NCI-H1105 treated with DMSO at 0.1 percent for 48 hours (cell line): ENCODE measurements around the gene PRPF40B.
"Not testable (repeated sequence)": the region's sequence is repeated elsewhere in the genome, so short reads cannot be mapped to it uniquely, and the experiment has no call there.

Experiments
- DNase-seq: peaks from one replicate; lab custom pipeline; 2025; lab: John Stamatoyannopoulos, UW

Gene PRPF40B

DNA sequence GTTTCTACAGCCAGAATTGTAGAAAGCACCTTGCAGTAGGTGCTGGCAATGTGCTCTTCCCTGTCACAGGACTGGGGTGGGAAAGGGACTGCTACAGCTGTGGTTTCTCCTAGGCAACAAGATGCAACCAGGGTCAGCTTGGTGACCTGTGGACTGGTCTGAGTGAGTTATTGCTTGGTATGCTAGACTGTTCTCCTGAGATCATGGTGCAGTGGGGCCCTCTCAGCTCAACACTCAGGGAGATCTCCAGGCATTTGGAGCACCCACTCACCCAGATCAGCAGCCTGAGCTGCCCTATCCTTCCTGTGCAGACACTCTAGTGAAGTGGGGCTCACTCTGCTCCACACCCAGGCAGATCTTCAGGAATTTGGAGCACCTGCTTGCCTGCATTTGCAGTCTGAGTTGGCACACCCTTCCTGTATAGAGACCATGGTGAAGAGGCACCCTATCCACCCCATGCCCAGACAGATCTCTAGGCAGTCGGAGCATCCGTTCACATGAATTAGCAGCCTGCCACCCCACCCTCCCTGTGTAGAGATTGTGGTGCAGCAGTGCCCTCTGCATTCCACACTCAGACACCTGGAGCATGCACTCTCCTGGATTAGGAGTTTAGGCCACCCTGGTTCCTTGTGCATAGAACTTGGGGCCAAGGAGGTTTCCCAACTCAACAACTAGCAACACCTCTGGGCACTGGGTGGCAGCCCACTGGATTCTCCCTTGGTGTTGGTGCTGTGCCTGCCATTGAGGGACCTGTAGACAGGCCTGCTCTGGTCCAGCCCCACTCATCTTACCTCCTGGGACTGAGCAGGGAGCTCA, 14.1 kb upstream of the PRPF40B start:
- DNase-seq = no peak

DNA sequence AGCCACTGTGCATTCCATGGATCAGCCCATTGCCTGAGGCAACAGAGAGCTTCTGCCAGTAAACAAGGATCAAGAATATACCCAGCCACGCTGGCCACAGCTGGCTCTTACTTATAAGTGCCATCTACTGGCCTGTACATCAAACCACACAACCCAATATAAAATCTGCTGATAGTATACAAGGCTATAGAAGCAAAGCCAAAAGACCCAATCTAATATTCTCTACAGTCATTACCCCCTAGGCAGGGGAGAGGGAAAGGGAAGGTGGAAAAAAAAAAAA, 13.5 kb upstream of the PRPF40B start:
- DNase-seq = no peak

DNA sequence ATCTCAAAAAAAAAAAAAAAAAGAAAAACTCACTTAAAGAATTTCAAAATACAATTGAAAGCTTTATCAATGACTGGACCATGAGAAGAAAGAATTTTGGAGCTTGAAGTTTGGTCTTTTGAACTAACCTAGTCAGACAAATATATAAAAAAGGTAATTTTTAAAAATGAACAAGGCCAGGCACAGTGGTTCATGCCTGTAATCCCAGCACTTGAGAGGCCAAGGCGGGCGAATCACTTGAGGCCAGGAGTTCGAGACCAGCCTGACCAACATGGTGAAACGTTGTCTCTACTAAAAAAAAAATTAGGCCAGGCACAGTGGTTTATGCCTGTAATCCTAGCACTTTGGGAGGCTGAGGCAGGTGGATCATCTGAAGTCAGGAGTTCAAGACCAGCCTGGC, 12.6 kb upstream of the PRPF40B start:
- DNase-seq = not testable (repeated sequence)

DNA sequence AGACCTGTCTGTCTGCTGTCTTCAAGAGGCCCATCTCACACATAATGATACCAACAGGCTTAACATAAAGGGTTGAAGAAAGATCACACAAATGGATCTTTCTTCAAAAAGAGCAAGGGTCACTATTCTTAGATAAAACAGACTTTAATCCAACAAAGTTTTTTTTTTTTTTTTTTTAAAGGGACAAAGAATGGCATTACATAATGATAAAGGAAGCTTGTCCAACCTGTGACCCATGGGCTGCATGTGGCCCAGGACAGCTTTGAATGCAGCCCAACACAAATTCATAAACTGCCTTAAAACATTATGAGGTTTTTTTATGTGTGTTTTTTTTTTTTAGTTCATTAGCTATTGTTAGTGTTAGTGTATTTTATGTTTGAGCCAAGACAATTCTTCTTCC, 11.2 kb upstream of the PRPF40B start:
- DNase-seq = no peak

DNA sequence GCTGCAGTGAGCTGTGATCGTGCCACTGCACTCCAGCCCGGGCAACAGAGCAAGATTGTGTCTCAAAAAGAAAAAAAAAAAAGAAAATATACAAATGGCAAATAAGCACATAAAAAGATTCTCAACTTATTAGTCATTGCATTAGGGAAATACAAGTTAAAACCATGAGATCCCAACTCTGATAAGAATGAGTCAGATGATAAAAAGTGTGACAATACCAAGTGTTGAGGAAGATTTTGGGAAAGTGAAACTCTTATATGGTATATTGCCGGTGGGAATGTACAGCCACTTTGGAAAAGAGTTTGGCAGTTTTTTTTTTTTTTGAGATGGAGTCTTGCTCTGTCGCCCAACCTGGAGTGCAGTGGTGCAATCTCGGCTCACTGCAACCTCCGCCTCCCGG, 7.6 kb upstream of the PRPF40B start:
- no peak for DNase-seq

DNA sequence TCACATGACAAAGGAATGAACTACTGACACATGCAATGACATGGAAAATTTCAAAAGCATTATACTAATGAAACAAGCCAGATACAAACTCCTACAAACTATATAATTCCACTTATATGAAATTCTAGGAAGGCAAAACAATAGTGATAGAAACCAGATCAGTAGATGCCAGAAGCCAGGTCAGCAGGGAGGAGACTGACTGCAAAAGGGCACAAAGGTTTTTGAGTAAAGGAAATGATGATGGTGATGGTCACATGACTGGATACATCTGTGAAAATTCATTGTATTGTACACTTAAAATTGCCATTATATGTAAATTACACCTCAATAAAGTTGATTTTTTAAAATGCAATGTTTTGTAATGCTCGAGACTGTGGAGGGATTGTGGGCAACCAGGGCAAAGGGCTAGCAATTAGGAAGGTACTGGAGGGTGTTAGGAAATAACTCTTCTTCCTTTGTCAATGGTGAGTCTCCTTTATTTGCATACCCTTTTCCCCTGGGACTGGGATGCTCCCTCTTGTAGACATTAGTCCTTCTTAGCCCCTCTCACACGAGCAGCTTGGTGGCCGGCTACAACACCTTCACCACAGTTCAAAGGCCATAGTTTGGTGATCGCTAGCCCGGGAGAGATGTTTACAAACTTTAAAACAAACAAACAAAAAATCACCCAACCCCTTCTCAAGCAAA, 6.7 kb upstream of the PRPF40B start:
- DNase-seq = no peak

DNA sequence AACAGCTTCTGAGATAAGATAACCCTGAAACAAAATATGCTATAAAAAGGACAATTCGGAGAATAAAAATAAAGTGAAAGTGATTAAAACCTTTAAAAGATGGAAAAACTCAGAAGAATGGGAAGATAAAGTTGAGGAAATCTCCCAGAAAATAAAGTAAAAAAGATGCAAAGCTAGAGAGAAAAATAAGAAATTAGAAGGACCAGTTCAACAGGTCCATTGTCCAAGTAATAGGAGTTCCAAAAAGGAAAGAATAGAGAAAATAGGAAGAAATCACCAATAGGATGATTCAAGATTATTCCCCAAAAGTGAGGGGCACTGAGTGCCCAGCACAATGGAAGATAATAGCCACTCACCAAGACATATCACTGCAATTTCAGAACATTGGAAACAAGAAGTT, 4.8 kb upstream of the PRPF40B start:
- DNase-seq = no peak

DNA sequence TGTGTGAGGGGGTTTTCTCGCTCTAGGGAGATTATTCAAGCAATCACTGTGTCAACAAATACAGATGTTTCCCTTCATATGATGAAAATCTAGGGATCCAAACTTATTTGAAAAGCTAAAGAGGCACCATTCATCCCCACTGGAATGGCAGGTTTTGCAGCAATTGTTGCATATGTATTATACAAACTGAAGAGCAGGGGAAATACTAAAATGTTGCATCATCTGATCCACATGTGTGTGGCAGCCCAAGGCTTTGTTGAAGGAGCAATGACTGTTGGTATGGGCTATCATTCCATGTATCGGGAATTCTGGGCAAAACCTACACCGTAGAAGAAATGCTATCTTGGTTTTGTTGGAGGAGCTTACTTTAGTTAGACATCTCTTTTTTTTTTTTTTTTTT, 4.1 kb upstream of the PRPF40B start:
- no peak for DNase-seq

DNA sequence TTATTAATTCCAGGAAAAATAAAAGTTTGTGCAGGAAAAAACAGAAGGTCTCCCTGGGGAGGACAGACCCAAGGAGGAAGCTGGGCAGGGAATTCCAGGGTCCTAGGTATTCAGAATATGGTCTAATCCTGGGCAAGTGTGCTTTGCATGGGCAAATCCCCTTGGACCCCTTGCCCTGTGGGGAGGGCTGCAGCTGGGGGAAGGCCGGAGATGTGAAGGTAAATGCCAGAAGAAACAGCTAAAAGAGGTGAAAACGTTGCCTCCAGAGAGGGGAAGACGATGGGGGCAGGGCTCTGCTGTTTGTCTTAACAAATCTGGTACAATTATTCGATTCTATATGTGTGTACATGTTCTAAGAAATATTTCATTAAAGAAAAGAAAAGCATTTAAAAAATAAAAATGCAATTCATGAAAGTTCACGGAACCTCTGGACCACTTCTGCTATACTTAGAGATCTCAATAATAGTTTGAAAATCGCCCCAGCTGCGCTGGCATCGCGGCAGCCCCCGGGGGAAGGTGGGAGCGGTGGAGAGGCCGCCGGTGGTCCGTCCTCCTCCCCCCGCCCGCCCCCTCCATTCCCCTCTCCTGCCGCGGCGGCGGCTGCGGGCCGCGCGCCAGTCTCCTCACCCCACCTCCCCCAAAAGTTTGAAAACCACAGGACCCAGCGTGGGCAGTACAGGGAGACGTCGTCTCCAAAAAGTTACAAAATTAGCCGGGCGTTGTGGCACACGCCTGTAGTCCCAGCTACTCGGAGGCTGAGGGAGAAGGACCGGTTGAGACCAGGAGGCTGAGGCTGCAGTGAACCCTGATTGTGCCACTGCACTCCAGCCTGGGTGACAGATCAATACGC, 1.5 kb upstream of the PRPF40B start:
- no peak for DNase-seq

DNA sequence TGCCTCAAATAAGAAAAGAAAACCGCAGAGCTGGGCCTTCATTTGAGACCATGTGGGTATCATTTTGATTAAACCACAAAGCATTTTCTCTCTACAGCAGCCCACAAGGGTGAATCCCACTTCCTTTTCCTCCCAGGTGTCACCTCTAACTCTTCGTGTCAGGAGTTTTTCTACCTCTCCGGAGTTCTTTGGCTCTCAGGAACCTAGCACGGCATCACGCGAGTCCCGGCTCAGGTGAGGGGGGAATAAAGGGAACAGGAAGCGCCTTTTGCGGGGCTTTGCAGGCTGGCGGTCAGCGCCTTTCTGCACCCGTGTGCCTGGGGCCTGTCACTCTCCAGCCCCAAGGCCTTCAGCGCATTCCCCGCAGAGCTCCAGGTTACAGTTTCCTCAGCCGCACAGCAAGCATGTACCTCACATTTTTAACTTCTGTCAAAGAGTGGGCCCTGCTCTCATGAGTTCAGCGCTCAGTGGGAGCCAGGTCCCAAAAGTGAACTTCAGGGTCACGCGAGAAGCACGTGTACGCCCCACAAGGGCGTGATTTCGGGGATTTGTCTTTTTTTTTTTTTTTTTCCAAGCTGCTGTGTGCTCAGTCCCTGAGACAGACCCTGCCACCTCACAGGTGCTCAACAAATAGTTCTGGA, 740 bp upstream of the PRPF40B start:
- DNase-seq = no peak

DNA sequence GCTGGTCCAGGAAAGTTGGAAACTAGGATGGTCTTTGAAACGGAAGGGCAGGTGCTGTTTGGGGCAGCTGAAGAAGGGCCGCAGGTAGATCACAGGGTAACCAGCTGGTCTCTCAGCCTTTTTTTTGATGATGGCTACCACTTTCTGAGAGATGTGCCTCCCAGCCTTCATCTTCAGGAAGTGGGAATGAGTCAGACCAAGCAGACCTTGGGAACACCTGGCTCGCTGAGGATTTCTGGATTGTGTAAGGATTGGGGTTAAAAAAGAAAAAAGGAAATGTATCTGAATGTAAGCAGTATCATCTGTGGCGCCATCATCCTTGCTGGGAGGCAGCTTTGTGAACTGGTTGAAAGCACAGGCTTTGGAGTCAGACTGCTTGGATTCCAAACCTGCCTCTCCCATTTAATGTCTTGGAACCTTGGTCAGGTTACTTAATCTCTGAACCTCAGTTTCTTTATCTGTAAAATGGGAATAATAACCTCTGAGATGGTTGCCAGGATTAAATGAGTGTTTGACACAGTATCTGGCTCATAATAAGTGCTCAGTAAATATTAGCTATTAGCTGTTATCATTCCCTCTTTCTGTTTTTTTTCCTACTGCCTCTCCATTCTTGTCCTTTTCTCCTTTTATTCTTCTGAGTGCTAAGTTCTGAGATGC, 1.7 kb downstream of the PRPF40B start:
- no peak for DNase-seq

DNA sequence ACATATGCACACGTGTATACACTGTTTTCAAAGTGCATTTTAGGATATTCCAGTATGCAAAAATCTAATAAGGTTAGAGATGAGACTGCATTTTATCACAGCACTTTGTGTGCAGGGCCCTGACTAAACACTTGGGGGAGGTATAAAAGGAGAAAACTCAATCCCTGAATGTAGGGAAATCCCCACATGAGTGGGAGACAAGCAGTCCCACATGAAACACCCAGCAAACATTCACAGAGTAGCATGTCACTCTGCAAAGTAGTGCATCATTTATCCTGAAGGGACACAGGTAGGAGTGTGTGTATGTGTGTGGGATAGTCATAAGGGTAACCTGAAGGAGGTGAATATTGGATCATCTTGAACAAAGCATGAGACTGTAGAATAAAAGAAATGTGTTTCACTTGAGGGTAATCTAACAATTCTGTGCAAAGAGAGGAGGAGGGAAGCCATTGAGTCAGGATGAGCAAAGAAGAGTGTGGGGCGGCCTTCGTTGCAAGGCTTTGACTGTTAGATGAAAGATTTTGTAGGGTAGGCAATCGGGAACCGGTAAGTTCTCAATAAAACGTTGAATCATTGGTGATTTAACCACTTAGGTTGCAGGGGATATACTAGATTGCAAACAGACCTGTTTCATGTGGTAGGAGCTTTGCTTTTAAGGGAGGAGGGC, 2.9 kb downstream of the PRPF40B start:
- DNase-seq = no peak

DNA sequence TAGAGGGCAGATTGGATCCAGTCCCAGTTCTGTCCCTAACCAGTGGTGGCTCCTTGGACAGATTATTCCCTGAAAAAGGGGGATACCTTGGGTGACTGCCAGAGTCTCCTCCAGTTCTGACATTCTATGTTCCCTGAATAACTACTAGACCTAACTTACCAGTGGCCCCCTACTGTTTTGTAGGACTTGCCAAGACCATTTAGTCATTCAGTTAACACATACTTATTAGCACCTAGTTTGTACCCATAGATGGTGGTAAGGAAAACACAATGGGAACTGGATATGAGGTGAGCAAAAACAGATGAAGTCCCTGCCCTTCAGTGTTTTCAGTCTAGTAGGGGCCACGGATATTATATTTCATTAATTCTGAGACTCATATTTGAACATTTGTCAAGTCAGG, 3.5 kb downstream of the PRPF40B start:
- DNase-seq = no peak

DNA sequence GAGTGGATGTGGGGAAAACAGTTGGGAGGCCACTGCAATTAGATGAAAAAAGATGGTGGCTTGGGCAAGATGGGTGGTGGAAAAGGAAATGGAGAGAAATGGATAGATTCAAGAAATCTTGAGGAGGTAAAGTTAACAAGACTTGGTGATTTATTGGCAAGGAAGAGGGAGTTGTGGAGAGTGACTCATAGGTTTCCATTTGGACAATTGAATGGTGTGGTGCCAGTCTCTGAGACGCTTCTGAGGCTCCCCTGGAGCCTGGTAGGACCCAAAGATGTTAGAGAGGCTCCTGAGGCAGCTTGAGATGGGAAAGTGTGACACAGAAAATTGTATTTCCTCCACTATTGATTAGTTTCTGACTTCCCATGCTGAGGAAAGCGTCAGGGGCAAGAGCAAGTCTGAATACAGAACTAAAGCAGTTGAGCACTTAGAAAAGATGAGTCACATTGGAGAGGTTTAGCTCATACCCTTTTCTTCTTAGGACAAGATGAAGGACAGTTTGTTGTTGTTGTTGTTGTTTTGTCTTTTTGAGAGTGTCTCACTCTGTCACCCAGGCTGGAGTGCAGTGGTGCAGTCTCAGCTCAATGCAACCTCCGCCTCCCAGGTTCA, 4.5 kb downstream of the PRPF40B start:
- no peak for DNase-seq

DNA sequence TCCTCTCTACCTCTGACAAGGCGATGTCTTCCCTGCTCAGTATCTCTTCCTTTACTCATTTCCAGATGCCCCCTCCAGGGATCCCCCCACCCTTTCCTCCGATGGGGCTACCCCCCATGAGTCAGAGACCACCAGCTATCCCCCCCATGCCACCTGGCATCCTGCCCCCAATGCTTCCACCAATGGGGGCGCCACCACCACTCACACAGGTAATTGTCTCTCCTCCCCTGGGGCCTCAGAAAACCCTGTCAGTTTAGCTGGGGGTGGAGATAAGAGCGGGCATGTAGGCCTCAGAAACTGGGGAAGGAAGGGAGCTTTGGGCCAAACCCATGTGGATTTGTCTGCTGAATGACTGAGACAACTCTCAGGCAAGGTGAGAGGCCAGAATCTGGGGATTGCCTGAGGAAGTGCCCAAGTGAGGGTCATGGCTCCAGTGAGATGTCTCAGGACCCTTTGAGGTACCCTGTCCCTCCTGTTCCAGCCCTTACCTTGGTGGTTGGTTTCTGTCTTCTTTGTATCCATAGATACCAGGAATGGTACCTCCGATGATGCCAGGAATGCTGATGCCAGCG, 8.1 kb downstream of the PRPF40B start:
- no peak for DNase-seq

DNA sequence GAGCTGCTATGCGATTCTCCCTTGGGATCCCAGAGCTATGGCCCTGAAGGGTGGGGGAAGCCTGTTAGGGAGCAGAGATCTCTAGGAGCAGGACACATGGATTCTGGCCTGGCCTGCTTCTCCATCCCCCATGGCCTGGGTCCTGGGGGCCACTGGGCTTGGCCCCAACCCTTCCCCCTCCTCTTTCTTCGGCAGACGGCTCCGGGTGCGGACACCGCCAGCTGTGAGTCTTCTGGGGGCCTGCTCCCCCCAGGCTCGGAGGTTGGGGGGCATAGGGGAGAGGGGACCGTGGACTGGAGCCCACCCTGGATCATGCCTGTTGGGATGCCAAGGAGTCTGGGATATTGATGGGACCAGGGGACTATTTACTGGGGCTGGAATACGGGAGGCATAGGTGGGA, 9.0 kb downstream of the PRPF40B start:
- DNase-seq = no peak

DNA sequence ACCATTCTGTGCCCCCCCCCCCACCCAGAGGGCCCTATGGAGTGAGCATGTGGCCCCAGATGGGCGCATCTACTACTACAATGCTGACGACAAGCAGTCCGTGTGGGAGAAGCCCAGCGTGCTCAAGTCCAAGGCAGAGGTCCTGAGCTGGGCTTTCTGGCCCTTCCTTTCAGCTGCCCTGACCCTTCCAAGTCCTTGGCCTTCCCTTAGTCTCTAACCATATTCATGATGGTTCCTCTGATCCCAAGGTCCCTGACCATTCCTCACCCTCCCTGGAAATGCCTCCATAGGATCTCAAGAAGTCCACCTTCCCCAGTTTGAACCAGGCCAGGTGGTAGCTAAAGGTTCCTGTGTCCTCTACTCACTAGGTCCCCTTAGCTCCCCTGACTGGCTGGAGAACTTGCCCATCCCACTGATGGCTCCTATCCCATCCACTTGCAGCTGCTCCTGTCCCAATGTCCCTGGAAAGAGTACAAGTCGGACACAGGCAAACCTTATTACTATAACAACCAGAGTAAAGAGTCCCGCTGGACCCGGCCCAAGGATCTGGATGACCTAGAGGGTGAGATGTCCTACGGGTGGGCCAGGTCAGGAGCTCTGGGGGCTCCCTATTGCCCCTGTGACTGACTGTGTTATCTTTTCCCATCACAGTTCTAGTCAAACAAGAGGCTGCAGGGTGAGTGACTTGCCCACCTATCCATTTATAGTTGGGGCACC, 9.8 kb downstream of the PRPF40B start:
- DNase-seq = no peak

DNA sequence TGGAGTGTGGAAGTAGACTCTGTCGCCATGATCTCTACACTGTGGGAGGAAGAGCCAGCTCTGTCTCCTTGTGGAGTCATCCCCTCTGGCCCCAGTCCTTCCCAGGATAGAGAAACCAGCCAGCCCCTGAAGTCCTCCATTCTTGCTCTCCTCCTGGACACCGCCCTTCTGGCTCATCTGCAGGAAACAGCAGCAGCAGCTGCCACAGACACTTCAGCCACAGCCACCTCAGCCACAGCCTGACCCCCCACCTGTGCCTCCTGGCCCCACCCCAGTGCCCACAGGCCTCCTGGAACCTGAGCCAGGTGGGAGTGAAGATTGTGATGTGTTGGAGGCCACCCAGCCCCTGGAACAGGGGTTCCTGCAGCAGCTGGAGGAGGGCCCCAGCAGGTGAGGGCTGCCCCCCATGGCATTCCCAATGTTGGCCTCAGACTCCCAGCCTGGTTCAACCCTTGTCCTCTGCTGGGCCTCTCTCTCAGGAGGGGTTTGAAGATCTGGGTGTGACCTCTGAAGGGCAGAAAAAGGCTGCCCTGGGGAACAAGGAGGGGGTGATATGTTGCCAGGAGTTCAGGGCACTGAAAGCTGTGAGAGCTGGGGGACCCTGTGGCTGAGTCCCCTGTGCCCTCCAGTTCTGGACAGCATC, 10.5 kb downstream of the PRPF40B start:
- DNase-seq = no peak

DNA sequence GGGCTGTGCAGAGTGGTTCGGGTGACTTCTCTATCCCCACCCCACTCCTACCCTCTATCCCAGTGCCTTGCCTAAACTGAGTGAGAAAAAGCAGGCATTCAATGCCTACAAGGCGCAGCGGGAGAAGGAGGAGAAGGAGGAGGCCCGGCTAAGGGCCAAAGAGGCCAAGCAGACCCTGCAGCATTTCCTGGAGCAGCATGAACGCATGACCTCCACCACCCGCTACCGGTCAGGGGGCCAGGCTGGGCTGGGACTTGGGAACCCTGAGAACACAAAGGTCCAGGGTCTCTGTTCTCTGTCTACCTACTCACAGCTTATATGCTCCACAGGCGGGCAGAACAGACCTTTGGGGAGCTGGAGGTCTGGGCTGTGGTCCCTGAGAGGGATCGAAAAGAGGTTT, 11.7 kb downstream of the PRPF40B start:
- no peak for DNase-seq

DNA sequence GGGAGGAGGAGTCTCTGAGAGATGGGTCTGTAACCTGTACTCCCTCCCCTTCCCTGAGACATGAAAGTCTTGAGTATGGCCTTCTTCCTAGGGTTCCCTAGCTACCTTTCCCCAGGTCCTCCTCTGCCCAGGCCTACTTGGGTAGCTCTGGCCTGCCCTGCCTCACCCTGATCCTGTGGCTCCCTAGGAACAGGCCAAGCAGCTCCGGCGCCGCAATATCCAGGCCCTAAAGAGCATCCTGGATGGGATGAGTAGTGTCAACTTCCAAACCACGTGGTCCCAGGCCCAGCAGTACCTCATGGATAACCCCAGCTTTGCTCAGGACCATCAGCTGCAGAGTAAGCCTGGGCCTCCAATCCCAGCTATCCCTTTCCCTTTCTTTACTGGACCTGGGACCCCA, 12.3 kb downstream of the PRPF40B start:
- no peak for DNase-seq
